Hematopoietic multipotent progenitor cell treated with erythropoietin and hydrocortisone succinate and interleukin-3 and kit ligand, for 15 days (in vitro differentiated cells): ENCODE results near the gene RNU7-1.

ENCODE experiments used
- DNase-seq: peaks from one replicate; pipeline ENCODE4 v3.0.0-alpha.2; 2015; ENCODE audit warnings: low spot score

Gene RNU7-1

GRCh38 chr12:6953442-6954315, 10.1 kb downstream of the RNU7-1 start:
- DNase-seq: no peak

- no peak for DNase-seq
Measured at GRCh38 chr12:6954316-6955107, 10.9 kb downstream of the RNU7-1 start.

- DNase-seq: no peak
Measured at GRCh38 chr12:6955108-6956020, 11.7 kb downstream of the RNU7-1 start.

- no peak for DNase-seq
Measured at GRCh38 chr12:6956021-6956727, 12.6 kb downstream of the RNU7-1 start.

- DNase-seq: no peak
Measured at GRCh38 chr12:6957151-6957701, 13.6 kb downstream of the RNU7-1 start.

GRCh38 chr12:6957741-6958608, 14.4 kb downstream of the RNU7-1 start:
- DNase-seq: no peak

- no peak for DNase-seq
Measured at GRCh38 chr12:6958609-6959057, 15.0 kb downstream of the RNU7-1 start.

GRCh38 chr12:6959058-6959804, 15.6 kb downstream of the RNU7-1 start:
- no peak for DNase-seq

GRCh38 chr12:6959805-6960592, 16.4 kb downstream of the RNU7-1 start:
- no peak for DNase-seq

- peak; percentile 53 for DNase-seq
Measured at GRCh38 chr12:6960593-6961277, 17.1 kb downstream of the RNU7-1 start.

GRCh38 chr12:6961278-6961694, 17.7 kb downstream of the RNU7-1 start:
- peak; percentile 94 for DNase-seq

GRCh38 chr12:6961695-6962284, 18.2 kb downstream of the RNU7-1 start:
- DNase-seq: peak; percentile 83

- DNase-seq: no peak
Measured at GRCh38 chr12:6962285-6963015, 18.8 kb downstream of the RNU7-1 start.

GRCh38 chr12:6963016-6963731, 19.6 kb downstream of the RNU7-1 start:
- no peak for DNase-seq

GRCh38 chr12:6963791-6964413, 20.3 kb downstream of the RNU7-1 start:
- no peak for DNase-seq

- DNase-seq: peak; percentile 30
Measured at GRCh38 chr12:6964605-6965025, 21.0 kb downstream of the RNU7-1 start.
